GM18517 (cell line): Measurements from ENCODE around the gene SVOP.

ENCODE experiments used
- ATAC-seq: cut with Tn5 transposase; IDR thresholded peaks from one replicate; pipeline ENCODE4 v1.9.1; 2021; ENCODE audit warnings: mild to moderate bottlenecking, moderate library complexity; ENCODE audit not compliant: unreplicated experiment

The SVOP gene

DNA sequence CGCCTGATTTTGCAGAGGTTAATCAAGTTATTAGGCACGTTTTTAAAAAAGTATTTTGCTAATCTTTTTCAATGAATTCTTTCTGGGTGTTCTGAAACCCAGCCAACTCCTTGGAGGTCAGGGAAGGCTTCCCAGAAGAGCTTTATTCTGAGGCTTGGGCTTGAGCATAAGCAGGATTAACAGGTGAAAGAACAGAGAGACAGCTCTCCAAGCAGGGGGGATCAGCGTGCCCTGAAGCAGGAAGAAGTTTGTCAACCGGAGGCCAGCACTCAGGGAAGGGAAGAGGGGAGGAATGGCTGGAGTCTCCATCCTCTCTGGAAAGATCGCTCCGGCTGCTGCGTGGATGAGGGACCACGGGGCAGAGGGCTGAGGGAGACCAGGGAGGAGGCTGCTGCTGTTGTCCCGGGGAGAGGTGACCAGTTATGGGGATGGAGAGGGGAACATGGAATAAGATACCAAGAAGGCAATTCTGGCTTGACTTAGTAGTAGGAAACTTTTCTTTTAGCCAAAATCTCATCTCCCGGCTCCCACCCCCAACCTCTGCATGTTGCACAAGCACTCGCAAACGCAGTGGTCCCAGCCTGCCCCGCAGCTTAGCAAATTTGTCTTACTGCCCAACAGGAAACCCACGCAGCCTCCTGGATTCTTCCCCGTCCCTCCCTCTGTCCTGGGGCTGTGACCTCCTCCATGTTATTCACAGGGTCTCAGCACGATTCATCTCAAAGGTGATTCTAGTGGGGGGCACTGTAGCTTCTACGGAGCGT is 162.4 kb downstream of the SVOP start:
- ATAC-seq = no peak
